Cardiac septum (tissue), 1 donor: ENCODE results near the gene PAM16. TPM values are rescaled to one million over a fixed set of nuclear protein-coding genes. Genes with fewer than 3 reads are reported as not detected.
"Not testable (repeated sequence)": the region's sequence is repeated elsewhere in the genome, so short reads cannot be mapped to it uniquely, and the experiment has no call there.

Experiments used
- DNase-seq: peaks from one replicate; pipeline ENCODE4 v3.0.0-alpha.2; 2020; ENCODE audit warnings: low spot score
- intact Hi-C: fragments of 100-400 bp; cut with DNase I; formaldehyde crosslinking; loops from one replicate; pipeline ENCODE4 v1.14.0; 2022
- total RNA-seq: library from RNA; stranded (reverse); fragmentation: NEBNext Ultra II Directional; extraction: Animal tissue kit (Norgen Biotek cat#: 25700); gene quantifications from one replicate; pipeline ENCODE4 v1.2.1, GENCODE V29; 2021
- donor health status: DM: no; HTN: no; CAD: no.

Gene PAM16
- total RNA-seq, 1 donor from 2014 or later, result 43.3 TPM

GRCh38 chr16:4339909-4340308, 11.2 kb downstream of the PAM16 start:
- DNase-seq, result no peak
- intact Hi-C loops, result no loop called here

DNA sequence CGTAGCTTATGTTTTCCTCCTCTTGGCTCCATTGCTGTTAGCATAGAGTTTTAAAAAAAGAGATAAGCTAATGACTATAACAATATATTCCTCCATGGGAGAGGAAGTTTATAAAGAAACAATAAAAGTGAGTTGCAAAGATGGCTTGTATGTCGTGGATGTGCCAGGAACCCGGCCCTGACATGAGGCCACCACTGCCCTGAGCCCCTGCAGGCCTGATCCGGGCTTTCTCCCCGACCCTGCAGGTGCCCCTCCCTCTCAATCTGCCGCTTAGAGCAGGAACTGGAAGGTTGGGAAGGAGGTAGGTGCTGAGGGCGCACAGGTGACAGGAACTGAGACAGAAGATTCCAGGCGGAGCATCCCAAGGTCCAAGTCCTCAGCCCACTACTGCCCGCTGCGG, 11.7 kb downstream of the PAM16 start:
- intact Hi-C loops, result no loop called here
- DNase-seq, result no peak

- intact Hi-C loops, result no loop called here
- no peak for DNase-seq
Observed at GRCh38 chr16:4338712-4339299, 12.3 kb downstream of the PAM16 start.

DNA sequence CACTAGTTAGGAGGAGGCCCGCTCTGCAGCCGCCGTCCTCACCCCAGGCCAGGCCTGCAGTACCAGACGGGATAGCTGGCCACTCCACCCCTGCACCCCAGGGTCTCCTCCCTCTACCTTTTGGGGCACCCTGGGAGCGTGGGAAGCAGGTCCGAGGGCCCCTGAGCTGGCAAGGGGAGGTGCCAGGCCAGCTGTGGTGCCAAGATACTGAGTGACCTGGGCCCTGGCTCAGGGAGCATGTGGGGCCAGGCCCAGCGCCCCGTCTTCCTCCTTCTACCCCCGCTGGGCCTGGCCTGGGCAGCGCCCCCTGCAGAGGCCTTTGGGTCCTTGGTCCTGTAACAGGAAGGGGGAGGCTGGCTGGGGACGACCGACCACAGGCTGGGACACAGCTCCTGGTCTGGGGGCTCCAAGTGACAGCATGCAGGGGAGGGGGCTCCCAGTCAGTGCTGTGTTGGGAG, 13.0 kb downstream of the PAM16 start:
- intact Hi-C loops, result no loop called here
- DNase-seq, result no peak

- intact Hi-C loops, result no loop called here
- no peak for DNase-seq
Observed at GRCh38 chr16:4337540-4338088, 13.5 kb downstream of the PAM16 start.

- DNase-seq, result no peak
- intact Hi-C loops, result no loop called here
Observed at GRCh38 chr16:4336701-4337539, 14.2 kb downstream of the PAM16 start.

GRCh38 chr16:4334724-4335495, 16.2 kb downstream of the PAM16 start:
- no peak for DNase-seq
- intact Hi-C loops, result no loop called here

GRCh38 chr16:4333714-4334113, 17.4 kb downstream of the PAM16 start:
- DNase-seq, intact Hi-C loops: not testable (repeated sequence)

DNA sequence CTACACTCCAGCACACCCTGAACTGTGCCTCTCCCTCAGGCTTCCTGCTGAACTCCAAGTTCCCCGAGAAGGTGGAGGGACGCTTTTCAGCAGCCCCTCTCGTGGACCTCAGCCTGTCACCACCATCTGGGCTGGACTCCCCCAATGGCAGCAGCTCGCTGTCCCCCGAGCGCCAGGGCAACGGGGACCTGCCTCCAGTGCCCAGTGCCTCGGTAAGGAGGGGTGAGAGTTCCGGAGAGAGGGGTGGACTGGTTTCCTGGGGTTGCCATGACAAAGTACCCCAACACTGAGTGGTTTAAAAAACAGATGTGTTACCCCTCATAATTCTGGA, 17.8 kb downstream of the PAM16 start:
- intact Hi-C loops, result no loop called here
- DNase-seq, result no peak

DNA sequence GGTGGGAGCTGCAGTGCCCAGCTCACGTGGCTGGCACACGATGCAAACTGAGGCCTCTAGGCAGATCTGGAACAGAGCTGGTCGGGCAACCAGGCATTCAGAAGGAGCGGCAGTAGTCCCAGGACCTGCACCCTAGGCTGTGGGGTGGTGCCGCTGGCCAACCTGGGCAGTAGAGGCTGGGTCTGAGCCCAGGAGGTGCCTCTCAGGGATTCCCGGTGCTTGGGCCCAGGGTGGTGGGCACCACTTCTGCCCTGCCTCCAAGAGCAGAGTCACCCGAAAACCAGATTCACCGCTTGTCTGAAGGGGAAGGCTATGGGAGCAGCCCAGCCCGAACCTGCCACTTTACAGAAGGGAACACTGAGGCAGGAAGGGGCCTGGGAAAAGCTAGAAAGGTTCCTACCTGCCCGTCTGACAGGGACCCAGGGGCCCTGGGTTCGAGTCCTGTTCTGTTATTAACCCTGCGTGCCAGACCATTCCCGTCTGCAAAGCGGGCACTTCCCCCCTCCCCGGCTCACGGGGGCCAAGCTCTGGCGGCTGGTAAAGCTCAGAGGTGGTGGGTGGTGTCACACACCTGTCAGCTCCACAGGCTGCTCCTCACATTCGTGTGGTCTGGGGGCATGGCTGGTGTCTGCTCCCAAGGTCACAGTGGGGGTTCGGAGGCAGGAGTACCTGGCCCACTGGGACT, 18.4 kb downstream of the PAM16 start:
- intact Hi-C loops, result no loop called here
- DNase-seq, result no peak

- intact Hi-C loops, result no loop called here
- no peak for DNase-seq
Observed at GRCh38 chr16:4332083-4332482, 19.0 kb downstream of the PAM16 start.

DNA sequence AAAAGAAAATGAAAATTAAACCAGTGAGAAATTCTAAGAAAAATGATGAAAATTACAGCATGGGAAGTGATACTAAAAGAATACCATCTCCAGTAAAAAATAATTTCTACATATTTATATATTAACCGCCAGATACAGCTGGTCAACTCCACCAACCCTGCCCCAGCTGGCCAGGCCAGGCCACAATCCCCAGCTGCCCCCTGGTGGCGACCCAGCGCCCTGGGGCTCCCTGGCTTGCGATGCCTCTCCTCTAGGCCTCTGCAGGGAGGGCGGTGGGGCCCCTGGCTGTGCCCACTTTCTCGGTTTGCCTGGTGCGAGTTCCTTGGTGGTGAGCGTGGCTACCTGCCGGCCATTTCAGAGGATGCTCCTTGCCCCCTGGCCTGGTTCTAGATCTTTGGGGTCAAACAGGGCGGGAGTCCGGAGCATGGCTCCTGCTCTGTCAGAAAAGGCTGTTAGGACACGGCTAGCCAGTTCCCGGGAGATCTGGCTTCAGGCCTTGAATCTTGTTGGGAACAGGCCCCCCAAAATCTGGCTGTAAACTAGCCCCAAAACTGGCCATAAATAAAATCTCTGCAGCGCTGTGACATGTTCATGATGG, 20.7 kb downstream of the PAM16 start:
- peak; percentile 95 for DNase-seq
- intact Hi-C loops, result loop anchor here (1.0 kb wide), 1 partner anchor 42 kb away; no protein-coding TSS in a partner anchor

- intact Hi-C loops, result loop anchor here (2.0 to 5.0 kb wide), 2 partner anchors 14 to 57 kb away; partner anchors contain the start of gene TFAP4
- no peak for DNase-seq
Observed at GRCh38 chr16:4328782-4329775, 22.0 kb downstream of the PAM16 start.

DNA sequence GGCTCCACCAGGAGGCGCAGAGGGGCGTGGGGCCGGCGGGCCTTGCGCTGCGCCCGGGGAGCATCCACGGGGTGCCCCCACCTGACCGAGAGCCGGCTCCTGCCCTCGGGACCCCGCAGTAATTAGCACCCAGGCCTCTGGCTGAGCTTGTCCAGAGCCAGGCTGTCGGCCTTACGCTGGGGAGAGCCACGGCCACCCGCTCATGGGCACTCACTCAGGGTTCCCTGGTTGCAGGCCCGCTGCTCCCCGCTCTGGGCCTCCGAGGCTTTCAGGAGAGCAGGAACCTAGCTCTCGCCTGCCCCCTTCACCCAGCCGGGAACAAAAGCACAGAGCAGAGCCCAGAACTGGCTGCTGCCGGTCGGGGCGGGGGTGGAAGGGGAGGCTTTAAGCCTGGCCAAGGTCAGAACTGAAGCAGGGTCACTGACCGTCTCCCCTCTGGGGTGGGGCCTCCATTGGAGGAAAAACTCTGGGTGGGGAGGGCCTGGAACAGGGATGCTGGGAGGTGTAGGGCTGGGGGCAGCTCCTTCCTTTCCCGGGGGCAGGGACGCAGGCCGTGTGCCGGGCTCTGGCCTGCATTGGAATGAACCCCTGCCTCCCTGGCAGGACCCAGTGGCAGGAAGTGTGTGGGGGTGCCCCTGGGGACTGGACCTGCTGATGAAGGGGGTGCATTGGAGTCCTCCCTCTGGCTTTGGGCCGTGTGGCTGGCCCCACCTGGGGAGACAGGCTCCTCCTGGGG, 22.9 kb downstream of the PAM16 start:
- intact Hi-C loops, result loop anchor here (2.0 to 5.0 kb wide), 2 partner anchors 13 to 56 kb away; partner anchors contain the start of gene TFAP4
- peak; percentile 91 for DNase-seq

DNA sequence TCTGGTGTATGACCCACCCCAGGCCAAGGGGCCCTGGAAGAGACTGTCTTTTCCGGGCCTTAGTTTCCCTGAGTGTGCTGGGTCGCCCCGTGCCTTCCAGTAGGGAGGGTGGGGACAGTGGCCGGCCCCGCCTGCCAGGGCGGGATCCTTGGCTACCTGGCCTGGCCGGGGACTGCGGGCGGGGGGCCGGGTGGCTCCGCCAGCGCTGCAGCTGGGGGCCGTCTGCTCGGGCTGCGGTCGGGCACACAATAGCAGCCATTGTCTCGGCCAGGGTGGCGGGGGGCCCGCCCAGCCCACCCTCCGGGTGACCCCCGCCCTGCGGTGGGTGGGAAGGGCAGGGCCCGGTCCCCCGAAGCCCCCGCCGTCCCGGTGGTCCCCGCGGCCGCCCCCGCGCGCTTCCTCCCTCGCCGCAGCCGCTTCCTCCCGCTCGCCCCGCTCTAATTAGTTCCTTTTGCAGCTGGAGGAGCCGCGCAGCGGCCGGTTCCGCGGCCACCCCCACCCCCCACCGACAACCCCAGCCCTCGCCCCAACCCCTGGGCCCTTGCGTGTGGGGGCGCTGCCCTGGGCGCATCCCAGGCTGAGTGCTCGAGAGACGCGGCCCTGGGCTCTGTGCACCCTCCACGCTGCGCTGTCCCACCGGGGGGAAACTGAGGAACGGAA, 23.6 kb downstream of the PAM16 start:
- DNase-seq, result no peak
- intact Hi-C loops, result loop anchor here (2.0 to 5.0 kb wide), 2 partner anchors 13 to 55 kb away; partner anchors contain the start of gene TFAP4

GRCh38 chr16:4325253-4325758, 25.8 kb downstream of the PAM16 start:
- no peak for DNase-seq
- intact Hi-C loops, result loop anchor here (5.0 kb wide), 1 partner anchor 53 kb away; the partner anchor contains the start of gene TFAP4
